ENCODE data around the gene EXOC6B.

Gene EXOC6B

GRCh38 chr2:72222829-72223564 is 602.8 kb downstream of the EXOC6B start:
- Mint-ChIP-seq H3K27me3 (no peaks in the 10 kb centered on the region), H3K27ac (no peak overlapping the region), H3K4me3 (no peak overlapping the region), H3K4me1 (no peaks in the 10 kb centered on the region), H3K36me3 (peaks cover 5% of the 10 kb centered on the region), H3K9me3 (peaks cover 4% of the 10 kb centered on the region)
- ATAC-seq, result no peak

DNA sequence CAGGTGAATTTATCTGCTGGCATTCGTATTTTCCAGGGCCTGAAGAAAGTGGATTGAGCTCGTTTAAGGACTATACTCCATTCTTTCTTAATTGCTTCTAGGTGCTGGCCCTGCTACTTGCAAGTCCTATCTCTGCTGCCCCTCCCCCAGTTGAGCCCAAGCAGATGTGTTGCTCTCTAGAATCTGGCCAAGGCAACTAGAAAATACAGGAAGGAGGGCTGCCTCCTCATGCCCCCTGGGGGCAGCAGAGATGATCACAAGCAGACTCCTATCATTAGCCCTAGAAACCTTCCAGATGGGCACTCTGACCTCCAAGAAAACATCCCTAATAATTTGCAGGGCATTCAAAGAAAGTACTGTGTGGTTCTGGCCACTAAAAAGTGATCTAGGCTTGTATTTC is 605.7 kb downstream of the EXOC6B start:
- no peak for ATAC-seq
- no peaks in the 10 kb centered on the region for H3K4me1 Mint-ChIP-seq
- peaks cover 10% of the 10 kb centered on the region for H3K36me3 Mint-ChIP-seq
- H3K27ac Mint-ChIP-seq, result no peak overlapping the region
- peaks cover 3% of the 10 kb centered on the region for H3K9me3 Mint-ChIP-seq
- no peaks in the 10 kb centered on the region for H3K27me3 Mint-ChIP-seq
- H3K4me3 Mint-ChIP-seq, result no peak overlapping the region

DNA sequence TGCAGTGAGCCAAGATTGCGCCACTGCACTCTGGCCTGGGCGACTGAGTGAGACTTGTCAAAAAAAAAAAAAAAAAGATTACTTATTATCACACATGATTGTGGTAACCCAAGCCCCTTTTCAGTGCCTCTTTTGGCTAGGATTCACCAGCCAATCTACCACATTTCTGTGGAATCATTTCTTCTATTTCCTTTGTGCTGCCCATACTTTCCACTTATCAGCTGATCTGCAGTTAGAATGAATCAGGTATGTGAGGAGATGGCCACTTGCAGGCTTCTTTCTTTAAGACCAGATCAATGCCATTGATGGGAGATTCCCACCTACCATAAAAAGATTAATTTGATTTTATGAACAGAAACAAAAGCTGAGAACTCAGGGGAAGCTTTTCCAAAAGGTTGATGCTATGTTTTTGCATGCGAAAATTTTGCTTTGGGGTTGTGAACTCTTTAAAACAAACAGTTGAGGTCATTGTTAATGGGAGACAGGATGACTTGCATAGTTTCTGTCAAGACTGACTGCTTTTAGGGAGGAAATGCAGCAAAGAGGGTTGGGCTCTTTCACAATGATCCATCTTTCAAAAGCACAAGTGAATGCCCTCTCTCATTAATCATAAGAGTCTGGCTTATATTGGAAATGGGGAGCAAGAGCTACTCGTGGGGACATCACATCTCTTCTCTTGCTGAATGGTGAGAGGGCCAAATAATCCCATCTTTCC is 611.2 kb downstream of the EXOC6B start:
- H3K27me3 Mint-ChIP-seq, result no peaks in the 10 kb centered on the region
- H3K36me3 Mint-ChIP-seq, result peaks cover 10% of the 10 kb centered on the region
- H3K4me3 Mint-ChIP-seq, result no peak overlapping the region
- ATAC-seq, result no peak
- peaks cover 3% of the 10 kb centered on the region for H3K9me3 Mint-ChIP-seq
- H3K27ac Mint-ChIP-seq, result no peak overlapping the region
- no peaks in the 10 kb centered on the region for H3K4me1 Mint-ChIP-seq

DNA sequence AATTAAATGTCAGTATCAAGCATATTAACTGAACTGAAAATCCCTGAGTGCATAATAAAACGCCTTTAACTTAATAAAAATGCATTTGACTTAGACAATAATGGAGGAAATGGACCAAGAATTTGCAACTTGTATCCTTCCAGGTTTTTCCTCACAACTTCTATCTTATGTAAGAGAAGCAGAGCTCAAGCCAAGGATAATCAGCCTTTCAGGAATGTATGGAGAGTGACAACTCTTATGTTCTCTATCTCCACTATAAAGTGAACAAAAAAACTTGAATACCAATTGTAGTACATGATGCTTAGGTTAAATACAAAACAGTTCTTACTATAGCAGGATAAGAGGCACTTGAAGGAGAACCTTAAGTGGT is 613.4 kb downstream of the EXOC6B start:
- Mint-ChIP-seq H3K36me3 (peaks cover 10% of the 10 kb centered on the region), H3K4me3 (no peak overlapping the region), H3K9me3 (peaks cover 3% of the 10 kb centered on the region), H3K27ac (no peak overlapping the region), H3K4me1 (no peaks in the 10 kb centered on the region), H3K27me3 (no peaks in the 10 kb centered on the region)
- no peak for ATAC-seq

DNA sequence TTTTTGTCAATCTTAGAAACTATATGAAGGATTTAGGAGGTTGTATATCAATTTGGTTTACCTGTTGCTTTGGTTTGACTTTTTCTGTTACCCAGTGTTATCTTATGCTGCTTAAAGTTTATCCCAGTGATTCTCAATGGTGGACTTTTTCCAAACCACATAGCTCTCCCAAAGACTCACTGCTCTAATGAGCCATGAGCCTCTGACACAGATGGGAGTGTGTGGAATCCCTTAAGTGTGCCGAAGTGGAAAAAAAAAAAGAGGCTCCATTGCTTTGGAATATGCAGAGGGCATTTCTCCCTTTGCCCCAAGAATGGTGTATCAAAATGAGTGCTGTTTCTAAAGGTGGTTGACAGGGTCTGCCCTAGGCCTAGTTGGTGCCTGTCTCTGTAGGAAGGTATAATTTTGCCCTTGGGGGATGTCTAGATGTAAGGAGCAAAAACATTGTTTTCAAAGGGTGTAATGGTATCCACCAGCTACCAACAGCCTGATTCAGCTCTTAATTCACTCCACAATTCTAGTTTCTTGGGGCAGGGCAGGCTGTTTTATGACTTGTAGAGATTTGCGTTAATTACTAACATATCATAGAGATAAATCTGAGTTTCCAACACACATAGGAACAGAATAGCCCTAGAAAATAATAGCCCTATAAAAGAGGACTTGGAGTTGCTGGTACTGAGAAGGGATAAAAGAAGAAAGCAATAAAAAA is 613.9 kb downstream of the EXOC6B start:
- Mint-ChIP-seq H3K27ac (no peak overlapping the region), H3K4me1 (no peaks in the 10 kb centered on the region)

DNA sequence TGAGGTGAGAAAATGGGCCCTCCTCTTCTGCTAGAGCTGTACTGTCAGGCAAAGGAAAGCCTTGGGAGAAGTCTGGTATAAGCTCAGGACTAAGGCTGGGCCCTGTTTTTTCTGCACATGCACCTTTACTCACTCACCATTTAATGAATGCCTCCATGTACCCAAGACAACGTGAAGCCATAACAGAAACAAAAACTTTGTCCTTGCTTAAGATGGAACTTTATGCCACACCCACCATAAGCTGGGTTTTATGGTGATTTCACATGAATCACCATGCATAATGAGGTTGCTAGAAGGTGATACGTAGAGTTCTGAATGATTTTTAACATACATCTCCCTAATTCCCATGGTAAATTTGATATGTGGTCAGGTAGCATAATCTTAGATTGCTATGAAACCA is 614.5 kb downstream of the EXOC6B start:
- no peak overlapping the region for H3K27ac Mint-ChIP-seq
- no peak for ATAC-seq
- no peaks in the 10 kb centered on the region for H3K27me3 Mint-ChIP-seq

More for the DNA sequence above, 613.9 kb downstream of the EXOC6B start:
- ATAC-seq, result no peak
- peaks cover 3% of the 10 kb centered on the region for H3K9me3 Mint-ChIP-seq
- H3K4me3 Mint-ChIP-seq, result no peak overlapping the region
- peaks cover 10% of the 10 kb centered on the region for H3K36me3 Mint-ChIP-seq
- H3K27me3 Mint-ChIP-seq, result no peaks in the 10 kb centered on the region

DNA sequence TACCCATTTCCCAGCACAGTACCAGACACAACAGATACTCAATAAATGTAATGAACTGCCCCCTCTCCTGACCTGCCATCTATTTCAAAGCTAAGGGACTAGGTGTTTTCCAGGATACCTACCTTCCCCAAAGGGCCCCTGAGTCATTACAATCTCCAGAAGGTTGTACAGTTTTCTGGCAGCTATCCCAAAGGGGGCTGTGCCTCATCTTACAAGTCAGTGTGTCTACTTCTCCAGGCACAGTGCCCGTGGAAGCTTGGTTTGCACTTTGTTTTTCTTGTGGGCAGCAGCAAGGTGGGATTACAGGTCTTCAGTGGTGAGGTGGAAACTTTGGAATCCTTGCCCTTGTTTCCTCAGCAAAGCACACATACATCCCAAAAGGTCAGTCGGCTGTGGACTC is 615.4 kb downstream of the EXOC6B start:
- no peaks in the 10 kb centered on the region for H3K36me3 Mint-ChIP-seq
- no peak for ATAC-seq
- H3K4me3 Mint-ChIP-seq, result no peak overlapping the region
- H3K4me1 Mint-ChIP-seq, result no peaks in the 10 kb centered on the region
- H3K27ac Mint-ChIP-seq, result no peak overlapping the region
- H3K9me3 Mint-ChIP-seq, result no peaks in the 10 kb centered on the region
- no peaks in the 10 kb centered on the region for H3K27me3 Mint-ChIP-seq

More for the DNA sequence above, 614.5 kb downstream of the EXOC6B start:
- Mint-ChIP-seq H3K9me3 (no peaks in the 10 kb centered on the region), H3K36me3 (peaks cover 6% of the 10 kb centered on the region), H3K4me1 (no peaks in the 10 kb centered on the region), H3K4me3 (no peak overlapping the region)

- no peak overlapping the region for H3K27ac Mint-ChIP-seq
- no peaks in the 10 kb centered on the region for H3K9me3 Mint-ChIP-seq
- ATAC-seq, result no peak
Measured at GRCh38 chr2:72208225-72208624, 617.6 kb downstream of the EXOC6B start.

GRCh38 chr2:72207334-72207733 is 618.5 kb downstream of the EXOC6B start:
- H3K9me3 Mint-ChIP-seq, result no peaks in the 10 kb centered on the region
- H3K4me3 Mint-ChIP-seq, result no peak overlapping the region
- no peak for ATAC-seq
- H3K27ac Mint-ChIP-seq, result no peak overlapping the region
- H3K4me1 Mint-ChIP-seq, result no peaks in the 10 kb centered on the region
- H3K36me3 Mint-ChIP-seq, result no peaks in the 10 kb centered on the region
- no peaks in the 10 kb centered on the region for H3K27me3 Mint-ChIP-seq

More at GRCh38 chr2:72208225-72208624, 617.6 kb downstream of the EXOC6B start:
- Mint-ChIP-seq H3K4me3 (no peak overlapping the region), H3K27me3 (no peaks in the 10 kb centered on the region), H3K36me3 (no peaks in the 10 kb centered on the region), H3K4me1 (no peaks in the 10 kb centered on the region)

- H3K4me3 Mint-ChIP-seq, result no peak overlapping the region
- no peaks in the 10 kb centered on the region for H3K9me3 Mint-ChIP-seq
- no peak for ATAC-seq
- H3K36me3 Mint-ChIP-seq, result no peaks in the 10 kb centered on the region
- H3K4me1 Mint-ChIP-seq, result no peaks in the 10 kb centered on the region
- H3K27me3 Mint-ChIP-seq, result no peaks in the 10 kb centered on the region
- no peak overlapping the region for H3K27ac Mint-ChIP-seq
Measured at GRCh38 chr2:72205504-72205881, 620.3 kb downstream of the EXOC6B start.

- H3K4me3 Mint-ChIP-seq, result no peak overlapping the region
- no peaks in the 10 kb centered on the region for H3K36me3 Mint-ChIP-seq
- no peak for ATAC-seq
- no peaks in the 10 kb centered on the region for H3K4me1 Mint-ChIP-seq
- H3K9me3 Mint-ChIP-seq, result no peaks in the 10 kb centered on the region
- no peak overlapping the region for H3K27ac Mint-ChIP-seq
- no peaks in the 10 kb centered on the region for H3K27me3 Mint-ChIP-seq
Measured at GRCh38 chr2:72204786-72205503, 620.9 kb downstream of the EXOC6B start.

DNA sequence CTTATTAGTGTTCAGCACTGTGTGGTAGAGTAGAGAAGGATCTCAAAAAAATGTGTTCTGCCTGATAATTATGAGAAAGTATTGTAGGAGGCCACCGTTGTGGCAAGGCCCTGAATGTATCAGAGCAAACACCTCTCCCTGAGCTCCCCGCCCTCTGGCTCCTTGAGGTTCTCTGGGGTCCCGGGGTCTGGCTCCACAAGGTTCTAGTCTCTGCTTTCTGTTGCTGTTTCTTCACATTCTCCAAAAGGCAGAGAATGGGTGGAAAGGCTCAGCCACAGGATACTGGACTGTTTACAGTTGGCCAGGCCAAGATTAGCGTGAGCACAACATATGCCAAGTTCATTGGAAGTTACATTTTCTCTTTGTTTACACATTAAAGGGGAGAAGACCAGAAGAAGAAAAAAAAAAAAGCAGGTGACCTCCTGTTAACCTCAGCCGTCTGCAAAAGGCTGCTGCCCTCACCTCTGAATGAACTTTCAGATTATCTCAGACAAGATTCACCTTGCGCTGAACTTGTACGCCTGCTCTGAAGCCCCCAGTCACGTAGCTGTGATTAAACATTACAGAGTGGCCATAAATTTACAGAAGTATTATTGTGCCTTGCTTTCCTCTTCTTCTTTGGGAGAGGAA is 621.6 kb downstream of the EXOC6B start:
- no peaks in the 10 kb centered on the region for H3K36me3 Mint-ChIP-seq
- no peaks in the 10 kb centered on the region for H3K9me3 Mint-ChIP-seq
- no peaks in the 10 kb centered on the region for H3K27me3 Mint-ChIP-seq
- H3K4me1 Mint-ChIP-seq, result no peaks in the 10 kb centered on the region
- no peak overlapping the region for H3K27ac Mint-ChIP-seq
- ATAC-seq, result no peak
- H3K4me3 Mint-ChIP-seq, result no peak overlapping the region

DNA sequence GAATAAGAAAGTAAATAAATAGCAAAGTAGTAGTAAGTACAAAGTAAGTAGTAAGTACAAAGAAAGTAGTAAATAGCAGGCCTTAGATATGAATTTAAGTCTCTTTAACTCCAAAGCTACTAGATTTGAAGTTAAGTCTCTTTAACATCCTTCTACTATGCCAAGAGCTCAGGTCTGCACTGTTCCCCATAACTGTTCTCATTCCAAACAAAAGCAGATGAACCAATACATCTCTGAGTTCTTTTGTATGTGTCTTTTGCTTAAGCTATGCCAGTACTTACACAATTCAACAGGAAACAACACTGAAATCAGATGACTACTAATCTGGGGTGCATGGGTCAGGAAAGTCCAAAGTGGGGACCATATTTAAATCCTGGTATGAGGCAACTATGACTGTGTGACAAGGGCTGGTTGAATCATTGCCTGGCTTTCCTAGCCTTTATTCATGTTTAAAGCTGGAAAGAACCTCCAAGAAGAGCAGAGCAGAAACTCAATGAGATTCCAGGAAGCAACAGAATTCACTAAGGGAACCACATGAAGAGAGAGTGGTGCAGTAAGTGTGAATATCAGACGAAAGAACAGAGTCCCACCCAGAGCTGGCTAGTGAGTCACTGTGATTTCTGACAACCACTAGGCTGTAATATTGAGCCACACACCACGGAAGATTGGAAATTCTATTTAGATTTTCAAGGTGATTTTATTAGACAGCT is 627.1 kb downstream of the EXOC6B start:
- no peaks in the 10 kb centered on the region for H3K9me3 Mint-ChIP-seq
- H3K4me3 Mint-ChIP-seq, result no peak overlapping the region
- no peaks in the 10 kb centered on the region for H3K4me1 Mint-ChIP-seq
- ATAC-seq, result no peak
- no peak overlapping the region for H3K27ac Mint-ChIP-seq
- H3K27me3 Mint-ChIP-seq, result no peaks in the 10 kb centered on the region
- H3K36me3 Mint-ChIP-seq, result no peaks in the 10 kb centered on the region

DNA sequence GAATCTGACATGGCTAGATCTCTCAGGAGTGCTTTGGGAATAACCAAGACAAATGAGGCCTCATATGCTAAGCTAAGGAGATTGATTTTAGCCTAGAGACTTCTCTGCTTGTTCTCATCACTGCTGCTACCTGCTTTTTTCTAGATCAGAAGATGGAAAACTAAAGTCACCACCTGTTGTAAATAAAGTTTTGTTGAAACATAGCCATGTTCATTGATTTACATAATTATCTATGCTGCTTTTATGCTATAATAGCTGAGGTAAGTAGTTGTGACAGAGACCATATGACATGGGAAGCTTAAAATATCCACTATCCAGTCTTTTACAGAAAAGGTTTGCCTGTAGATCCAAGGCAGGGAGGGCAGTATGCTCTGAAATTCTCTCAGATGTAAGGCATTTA is 632.1 kb downstream of the EXOC6B start:
- H3K4me3 Mint-ChIP-seq, result no peak overlapping the region
- peaks cover 8% of the 10 kb centered on the region for H3K9me3 Mint-ChIP-seq
- peaks cover 31% of the 10 kb centered on the region for H3K36me3 Mint-ChIP-seq
- no peak overlapping the region for H3K27ac Mint-ChIP-seq
- H3K4me1 Mint-ChIP-seq, result peaks cover 4% of the 10 kb centered on the region
- no peaks in the 10 kb centered on the region for H3K27me3 Mint-ChIP-seq
- ATAC-seq, result no peak

Data from stimulated activated memory B cell treated with anti-CD40 and anti-IgM and Interleukin-4, amounts not matched to agents 10 μg/mL and 1 μg/mL and 100 μg/mL, for 72 hours (primary cell).